HepG2 (cell line): Measurements from ENCODE around the gene SETD1A. TPM values are rescaled to one million over a fixed set of nuclear protein-coding genes. Genes with fewer than 3 reads are reported as not detected.

Source experiments
- DPF2 ChIP-seq: sonication (generic); formaldehyde crosslinking; IDR thresholded peaks from 2 replicates; pipeline ENCODE4 v1.4.0; 2020; ENCODE audit warnings: mild to moderate bottlenecking, low read depth, missing genetic modification reagents, borderline replicate concordance
- ESRRA ChIP-seq: sonication (generic); formaldehyde crosslinking; IDR thresholded peaks from 2 replicates; pipeline ENCODE4 v1.5.1; 2020; ENCODE audit warnings: mild to moderate bottlenecking, low read depth, missing genetic modification reagents
- FUBP1 ChIP-seq: sonication (generic); formaldehyde crosslinking; IDR thresholded peaks from 2 replicates; pipeline ENCODE4 v1.5.1; 2020; ENCODE audit warnings: missing genetic modification reagents, mild to moderate bottlenecking, borderline replicate concordance
- GTF2F1 ChIP-seq: fragments of 150-350 bp; IDR thresholded peaks from 2 replicates; pipeline ENCODE4 v1.6.1; 2014; ENCODE audit warnings: low read length
- KAT2B ChIP-seq: fragments of 150-350 bp; IDR thresholded peaks from 2 replicates; pipeline ENCODE4 v1.6.1; 2014; ENCODE audit warnings: low read depth, low read length, borderline replicate concordance
- NCOR1 ChIP-seq: fragments of 200-600 bp; sonication (generic); IDR thresholded peaks from 2 replicates; pipeline ENCODE4 v1.7.0; 2017; ENCODE audit warnings: antibody characterized with exemption, low read length, borderline replicate concordance
- NFIB ChIP-seq: sonication (generic); formaldehyde crosslinking; IDR thresholded peaks from 2 replicates; pipeline ENCODE4 v1.9.0; 2021; ENCODE audit warnings: missing genetic modification reagents, mild to moderate bottlenecking, borderline replicate concordance
- PAF1 ChIP-seq: IDR thresholded peaks from 2 replicates; pipeline ENCODE4 v1.6.1; 2016; ENCODE audit warnings: missing genetic modification reagents, missing compliant biosample characterization
- PAWR ChIP-seq: sonication (generic); formaldehyde crosslinking; IDR thresholded peaks from 2 replicates; pipeline ENCODE4 v1.4.0; 2020; ENCODE audit warnings: missing genetic modification reagents, mild to moderate bottlenecking, borderline replicate concordance
- SKI ChIP-seq: fragments of 450-650 bp; IDR thresholded peaks from one replicate; pipeline ENCODE4 v1.6.1; 2018; ENCODE audit warnings: mild to moderate bottlenecking; ENCODE audit not compliant: partially characterized antibody
- TOPORS ChIP-seq: sonication (generic); formaldehyde crosslinking; IDR thresholded peaks from 2 replicates; pipeline ENCODE4 v1.8.0; 2023; ENCODE audit warnings: mild to moderate bottlenecking, missing genetic modification reagents
- ZNF234 ChIP-seq: sonication (generic); formaldehyde crosslinking; conservative IDR thresholded peaks from 2 replicates; pipeline ENCODE4 v1.5.1; 2020; ENCODE audit warnings: mild to moderate bottlenecking, missing genetic modification reagents
- ZNF468 ChIP-seq: sonication (generic); formaldehyde crosslinking; IDR thresholded peaks from 2 replicates; pipeline ENCODE4 v1.8.0; 2022; ENCODE audit warnings: mild to moderate bottlenecking, moderate library complexity, missing genetic modification reagents
- ZNF552 ChIP-seq: sonication (generic); formaldehyde crosslinking; IDR thresholded peaks from 2 replicates; pipeline ENCODE4 v1.9.0; 2022; ENCODE audit warnings: missing genetic modification reagents, mild to moderate bottlenecking, borderline replicate concordance
- ZNF563 ChIP-seq: sonication (generic); formaldehyde crosslinking; IDR thresholded peaks from 2 replicates; pipeline ENCODE4 v1.8.0; 2022; ENCODE audit warnings: mild to moderate bottlenecking, moderate library complexity, missing genetic modification reagents
- ZNF572 ChIP-seq: sonication (generic); formaldehyde crosslinking; IDR thresholded peaks from 2 replicates; pipeline ENCODE4 v1.5.1; 2020; ENCODE audit warnings: mild to moderate bottlenecking, missing genetic modification reagents
- polyA plus RNA-seq, 8 experiments: library from polyadenylated mRNA; depleted of rRNA in 3 of 8; stranded (reverse) in 7 of 8; unstranded in 1 of 8; fragments of >200 nt; fragmentation: Illumina TruSeq in 4 of 8; extraction: Trizol in 4 of 8; gene quantifications; 2 replicates each; pipeline versions ENCODE4 v1.2.1 to v1.2.3, GENCODE V29; 2011 to 2016; ENCODE audit warnings: low read depth in 4 of 8, missing spikeins in 1 of 8, mixed read lengths in 1 of 8; ENCODE audit not compliant: insufficient read depth in 1 of 8
- total RNA-seq, 5 experiments: library from RNA; depleted of rRNA; stranded (reverse); fragments of >200 nt; fragmentation: Illumina TruSeq; extraction: Trizol; gene quantifications; 2 replicates each; pipeline ENCODE4 v1.2.3, GENCODE V29; 2016; ENCODE audit warnings: low read depth in 1 of 5
- TF ChIP-seq, protein P1 (sequence below): sonication (generic); formaldehyde crosslinking; IDR thresholded peaks from 2 replicates; pipeline ENCODE4 v1.5.0; 2020; ENCODE audit warnings: mild to moderate bottlenecking, missing genetic modification reagents, borderline replicate concordance
- TF ChIP-seq, protein P2 (sequence below): sonication (generic); formaldehyde crosslinking; IDR thresholded peaks from 2 replicates; pipeline ENCODE4 v1.5.1; 2020; ENCODE audit warnings: mild to moderate bottlenecking, missing genetic modification reagents, borderline replicate concordance

SETD1A gene
- total and polyA plus RNA-seq, 2 of the 13 experiments (the other 11 are each of a cell fraction or from before 2014, with no cell fraction given): 3.8 to 5.6 TPM

DNA sequence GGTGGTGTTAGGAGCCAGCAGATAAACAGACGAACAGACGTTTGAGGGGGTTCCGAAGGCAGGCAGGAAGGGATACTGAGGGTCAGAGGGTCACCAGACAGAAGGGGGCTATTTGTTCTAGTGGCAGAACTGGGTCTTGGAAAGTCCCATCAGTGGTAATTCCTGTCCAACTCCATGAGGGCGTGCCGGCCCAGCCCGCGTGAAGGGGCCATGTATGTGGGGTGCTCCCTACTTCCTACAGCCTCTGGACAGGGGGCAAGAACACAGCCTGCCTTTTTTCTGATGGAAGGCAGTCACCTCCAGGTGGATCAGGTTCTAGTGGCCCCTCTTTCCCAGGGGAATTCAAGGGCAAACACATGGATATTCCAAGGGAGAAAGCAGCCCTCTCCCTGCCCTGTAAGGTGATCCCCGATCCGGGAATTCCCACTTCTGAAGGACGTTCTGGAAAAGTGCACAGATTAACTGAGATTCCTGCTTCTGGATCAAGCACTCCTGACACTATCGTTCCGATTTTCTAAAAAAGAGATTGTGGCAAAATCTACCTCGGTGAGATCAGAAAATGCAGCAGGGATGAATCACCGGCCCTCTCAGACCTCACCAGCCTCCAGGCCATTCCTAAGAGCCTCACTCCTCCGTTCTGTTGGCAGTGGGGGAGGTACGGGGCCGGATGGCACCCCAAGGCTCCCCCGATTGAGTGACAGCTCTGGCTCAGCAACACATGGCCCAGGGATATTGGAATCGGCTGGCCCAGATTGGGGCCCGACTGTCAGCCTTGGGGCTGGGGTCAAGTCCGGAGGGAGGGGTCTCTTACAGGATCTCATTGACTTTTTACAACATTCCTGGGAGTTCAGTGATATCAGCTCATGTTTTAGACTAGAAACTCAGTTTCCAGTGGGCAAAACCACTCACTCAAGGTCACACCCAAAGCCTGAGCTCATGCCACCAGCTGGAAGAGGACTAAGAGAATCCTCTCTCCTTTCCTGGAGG, 40.5 kb downstream of the SETD1A start (continued):
- TF ChIP-seq, protein P1, sequence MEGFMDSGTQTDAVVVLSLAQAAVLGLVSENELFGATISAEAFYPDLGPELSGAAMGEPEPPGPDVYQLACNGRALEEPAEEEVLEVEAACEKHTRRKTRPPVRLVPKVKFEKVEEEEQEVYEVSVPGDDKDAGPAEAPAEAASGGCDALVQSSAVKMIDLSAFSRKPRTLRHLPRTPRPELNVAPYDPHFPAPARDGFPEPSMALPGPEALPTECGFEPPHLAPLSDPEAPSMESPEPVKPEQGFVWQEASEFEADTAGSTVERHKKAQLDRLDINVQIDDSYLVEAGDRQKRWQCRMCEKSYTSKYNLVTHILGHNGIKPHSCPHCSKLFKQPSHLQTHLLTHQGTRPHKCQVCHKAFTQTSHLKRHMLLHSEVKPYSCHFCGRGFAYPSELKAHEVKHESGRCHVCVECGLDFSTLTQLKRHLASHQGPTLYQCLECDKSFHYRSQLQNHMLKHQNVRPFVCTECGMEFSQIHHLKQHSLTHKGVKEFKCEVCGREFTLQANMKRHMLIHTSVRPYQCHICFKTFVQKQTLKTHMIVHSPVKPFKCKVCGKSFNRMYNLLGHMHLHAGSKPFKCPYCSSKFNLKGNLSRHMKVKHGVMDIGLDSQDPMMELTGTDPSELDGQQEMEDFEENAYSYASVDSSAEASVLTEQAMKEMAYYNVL (CRISPR knock-in tag): peak; percentile 36; the same call in 1 of the 2 replicates
- TF ChIP-seq ESRRA (CRISPR knock-in tag): no peak
- TF ChIP-seq FUBP1 (CRISPR knock-in tag): no peak; the same call in 1 of the 2 replicates
- TF ChIP-seq ZNF563: no peak
- 0 out of 2 replicates have a peak, but pooled peaks have one; percentile 77 for TF ChIP-seq PAF1 (CRISPR knock-in tag)
- TF ChIP-seq, protein P2, sequence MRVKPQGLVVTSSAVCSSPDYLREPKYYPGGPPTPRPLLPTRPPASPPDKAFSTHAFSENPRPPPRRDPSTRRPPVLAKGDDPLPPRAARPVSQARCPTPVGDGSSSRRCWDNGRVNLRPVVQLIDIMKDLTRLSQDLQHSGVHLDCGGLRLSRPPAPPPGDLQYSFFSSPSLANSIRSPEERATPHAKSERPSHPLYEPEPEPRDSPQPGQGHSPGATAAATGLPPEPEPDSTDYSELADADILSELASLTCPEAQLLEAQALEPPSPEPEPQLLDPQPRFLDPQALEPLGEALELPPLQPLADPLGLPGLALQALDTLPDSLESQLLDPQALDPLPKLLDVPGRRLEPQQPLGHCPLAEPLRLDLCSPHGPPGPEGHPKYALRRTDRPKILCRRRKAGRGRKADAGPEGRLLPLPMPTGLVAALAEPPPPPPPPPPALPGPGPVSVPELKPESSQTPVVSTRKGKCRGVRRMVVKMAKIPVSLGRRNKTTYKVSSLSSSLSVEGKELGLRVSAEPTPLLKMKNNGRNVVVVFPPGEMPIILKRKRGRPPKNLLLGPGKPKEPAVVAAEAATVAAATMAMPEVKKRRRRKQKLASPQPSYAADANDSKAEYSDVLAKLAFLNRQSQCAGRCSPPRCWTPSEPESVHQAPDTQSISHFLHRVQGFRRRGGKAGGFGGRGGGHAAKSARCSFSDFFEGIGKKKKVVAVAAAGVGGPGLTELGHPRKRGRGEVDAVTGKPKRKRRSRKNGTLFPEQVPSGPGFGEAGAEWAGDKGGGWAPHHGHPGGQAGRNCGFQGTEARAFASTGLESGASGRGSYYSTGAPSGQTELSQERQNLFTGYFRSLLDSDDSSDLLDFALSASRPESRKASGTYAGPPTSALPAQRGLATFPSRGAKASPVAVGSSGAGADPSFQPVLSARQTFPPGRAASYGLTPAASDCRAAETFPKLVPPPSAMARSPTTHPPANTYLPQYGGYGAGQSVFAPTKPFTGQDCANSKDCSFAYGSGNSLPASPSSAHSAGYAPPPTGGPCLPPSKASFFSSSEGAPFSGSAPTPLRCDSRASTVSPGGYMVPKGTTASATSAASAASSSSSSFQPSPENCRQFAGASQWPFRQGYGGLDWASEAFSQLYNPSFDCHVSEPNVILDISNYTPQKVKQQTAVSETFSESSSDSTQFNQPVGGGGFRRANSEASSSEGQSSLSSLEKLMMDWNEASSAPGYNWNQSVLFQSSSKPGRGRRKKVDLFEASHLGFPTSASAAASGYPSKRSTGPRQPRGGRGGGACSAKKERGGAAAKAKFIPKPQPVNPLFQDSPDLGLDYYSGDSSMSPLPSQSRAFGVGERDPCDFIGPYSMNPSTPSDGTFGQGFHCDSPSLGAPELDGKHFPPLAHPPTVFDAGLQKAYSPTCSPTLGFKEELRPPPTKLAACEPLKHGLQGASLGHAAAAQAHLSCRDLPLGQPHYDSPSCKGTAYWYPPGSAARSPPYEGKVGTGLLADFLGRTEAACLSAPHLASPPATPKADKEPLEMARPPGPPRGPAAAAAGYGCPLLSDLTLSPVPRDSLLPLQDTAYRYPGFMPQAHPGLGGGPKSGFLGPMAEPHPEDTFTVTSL: peak; percentile 59; the same call in 1 of the 2 replicates
- no peak for TF ChIP-seq ZNF572
- no peak for TF ChIP-seq DPF2
- no peak for TF ChIP-seq ZNF234 (CRISPR knock-in tag)
- no peak for TF ChIP-seq NFIB (CRISPR knock-in tag)
- TF ChIP-seq KAT2B: no peak
- 0 out of 2 replicates have a peak, but pooled peaks have one; percentile 32 for TF ChIP-seq ZNF552 (CRISPR knock-in tag)
- TF ChIP-seq PAWR (CRISPR knock-in tag): no peak; the same call in 1 of the 2 replicates
- TF ChIP-seq ZNF468 (CRISPR knock-in tag): no peak
- TF ChIP-seq GTF2F1: no peak
- TF ChIP-seq TOPORS (CRISPR knock-in tag): no peak
- TF ChIP-seq SKI: no peak
- TF ChIP-seq NCOR1: peak; percentile 19; the same call in 1 of the 2 replicates
